GM21717 (cell line): Measurements from ENCODE around the gene COL9A3.
A peak's percentile ranks its signal among the peaks of the same experiment; 100 is the strongest.

Experiments used
- ATAC-seq: cut with Tn5 transposase; IDR thresholded peaks from one replicate; pipeline ENCODE4 v1.9.1; 2021; ENCODE audit warnings: mild to moderate bottlenecking, moderate library complexity; ENCODE audit not compliant: unreplicated experiment

Gene COL9A3

DNA sequence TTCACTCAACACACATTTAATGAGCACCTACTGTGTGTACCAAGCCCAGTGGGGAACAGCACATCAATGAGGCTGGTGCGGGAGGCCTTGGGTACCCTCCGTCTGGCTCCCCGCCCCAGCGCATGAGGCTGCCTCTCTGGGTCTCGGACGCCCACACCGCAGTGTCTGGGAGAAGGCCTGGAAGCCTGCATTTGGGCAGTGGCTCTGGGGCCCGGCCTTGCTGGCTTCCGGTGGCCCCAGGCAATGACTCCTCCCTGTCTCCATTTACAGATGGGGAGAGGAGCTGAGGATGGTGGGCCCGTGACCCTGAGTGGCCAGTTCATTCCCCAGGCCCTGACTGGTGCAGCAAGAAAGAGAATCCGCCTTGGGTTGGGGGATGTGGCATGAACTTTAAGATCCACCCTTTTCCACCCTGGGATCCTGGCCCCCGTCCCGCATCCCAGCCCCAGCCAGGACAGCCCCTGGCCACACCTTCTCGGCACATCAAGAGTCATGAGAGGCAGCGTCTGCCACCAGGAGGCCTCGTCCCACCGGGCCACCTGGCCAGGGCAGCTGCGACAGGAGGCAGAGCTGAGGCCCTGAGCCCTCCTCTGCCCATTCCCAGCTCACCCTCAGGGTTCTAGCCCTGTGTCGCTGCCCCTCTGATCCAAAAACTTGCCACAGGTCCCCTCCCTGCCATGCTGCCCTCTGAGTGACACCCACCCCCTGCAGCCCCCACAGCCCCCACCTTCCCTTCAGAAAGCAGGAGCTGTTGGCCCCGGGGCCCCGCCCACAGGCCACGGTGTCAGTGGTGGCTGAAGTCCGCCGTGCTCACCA is 38.0 kb upstream of the COL9A3 start:
- ATAC-seq: no peak

DNA sequence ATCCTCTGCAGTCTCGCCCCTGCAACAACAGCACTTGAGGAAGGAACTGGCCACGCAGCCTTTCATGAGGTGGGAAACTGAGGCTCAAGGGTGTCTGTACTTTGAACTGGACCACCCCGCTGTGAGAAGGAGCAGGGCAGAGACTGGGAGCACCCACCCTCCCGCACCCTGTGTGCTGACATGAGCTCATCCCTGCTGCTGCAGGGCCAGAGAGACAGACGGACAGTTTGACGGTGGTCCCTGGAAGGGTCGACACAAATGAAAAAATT is 37.5 kb upstream of the COL9A3 start:
- no peak for ATAC-seq

DNA sequence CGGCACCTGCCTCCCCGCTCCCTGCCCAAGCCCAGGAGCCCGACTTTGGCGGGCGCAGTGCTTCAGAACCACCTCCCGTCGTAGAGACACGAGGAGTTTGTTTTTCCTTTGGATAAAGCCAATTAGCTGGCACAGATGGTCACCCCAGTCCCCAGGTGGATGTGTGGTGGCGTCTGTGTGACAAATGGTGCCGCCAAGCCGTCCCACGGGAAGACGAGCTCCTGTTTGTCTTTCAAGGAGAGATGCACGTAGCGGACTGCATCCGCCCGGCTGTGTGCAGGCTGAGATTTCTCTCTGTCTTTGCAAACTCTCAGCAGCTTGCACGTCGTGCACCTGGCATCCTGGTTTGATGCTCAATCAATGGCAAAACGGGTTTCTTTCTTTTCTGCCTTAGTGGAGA is 36.6 kb upstream of the COL9A3 start:
- no peak for ATAC-seq

DNA sequence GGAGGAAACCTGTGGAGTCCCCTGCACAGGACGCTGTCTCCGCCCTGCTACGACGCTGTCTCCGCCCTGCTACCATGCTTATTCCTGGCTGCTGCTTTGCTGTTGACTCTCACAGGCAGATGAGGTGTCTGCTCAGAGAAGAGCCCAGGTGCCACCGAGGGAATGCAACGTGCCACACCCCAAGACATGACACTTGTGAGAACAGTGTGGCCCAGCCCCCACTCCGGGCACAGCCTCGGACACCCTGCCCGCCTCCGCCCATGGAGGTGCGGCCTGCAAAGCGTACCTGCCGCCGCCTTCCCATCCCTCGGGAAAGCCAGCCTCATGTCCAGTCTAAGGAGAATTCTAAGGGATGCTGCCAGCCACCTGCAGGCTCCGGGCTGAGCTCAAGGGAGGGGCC is 36.2 kb upstream of the COL9A3 start:
- no peak for ATAC-seq

DNA sequence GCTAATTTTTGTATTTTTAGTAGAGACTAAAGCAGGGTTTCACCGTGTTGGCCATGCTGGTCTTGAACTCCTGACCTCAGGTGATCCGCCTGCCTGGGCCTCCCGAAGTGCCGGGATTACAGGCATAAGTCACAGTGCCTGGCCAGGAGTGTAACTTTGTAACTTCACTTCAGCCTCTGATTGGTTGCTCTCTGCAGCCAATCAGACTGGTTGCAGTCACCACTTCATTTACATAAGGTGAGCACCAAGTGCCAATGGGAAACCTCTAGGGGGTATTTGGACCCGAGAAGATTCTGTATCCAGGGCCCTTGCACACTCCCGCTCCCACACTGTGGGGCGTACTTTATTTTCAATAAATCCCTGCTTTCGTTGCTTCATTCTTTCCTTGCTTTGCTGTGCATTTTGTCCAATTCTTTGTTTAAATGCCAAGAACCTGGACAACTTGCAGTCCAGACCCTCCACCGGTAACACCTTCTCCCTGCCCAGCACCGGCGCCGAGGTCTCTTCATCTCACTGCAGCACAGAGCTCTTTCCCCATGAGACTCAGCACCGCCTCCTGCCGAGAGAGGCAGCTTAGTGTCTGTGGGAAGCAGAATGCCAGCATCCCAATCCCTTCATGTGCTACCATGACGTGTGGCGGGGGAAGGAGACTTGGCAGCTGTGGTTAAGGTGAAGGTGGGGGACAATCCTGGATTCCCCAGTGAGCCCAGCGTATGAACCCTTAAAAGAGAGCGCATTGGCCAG is 34.5 kb upstream of the COL9A3 start:
- no peak for ATAC-seq

DNA sequence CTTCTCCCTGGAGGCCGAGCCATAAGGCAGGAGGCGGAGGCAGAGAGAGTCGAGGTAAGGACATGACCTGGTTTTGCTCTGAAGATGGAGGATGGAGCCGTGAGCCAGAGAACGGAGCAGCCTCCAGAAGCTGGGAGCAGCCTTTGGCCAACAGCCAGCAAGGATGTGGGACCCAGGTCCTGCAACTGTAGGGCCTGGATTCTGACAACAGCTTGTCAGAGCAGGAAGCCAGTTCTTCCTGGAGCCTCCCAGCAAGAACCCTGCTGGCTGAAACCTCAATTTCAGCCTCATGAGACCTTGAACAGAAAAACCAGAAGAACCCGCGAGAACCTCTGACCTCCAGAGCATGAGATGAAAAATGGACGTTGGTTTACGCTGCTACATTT is 34.0 kb upstream of the COL9A3 start:
- ATAC-seq: no peak

DNA sequence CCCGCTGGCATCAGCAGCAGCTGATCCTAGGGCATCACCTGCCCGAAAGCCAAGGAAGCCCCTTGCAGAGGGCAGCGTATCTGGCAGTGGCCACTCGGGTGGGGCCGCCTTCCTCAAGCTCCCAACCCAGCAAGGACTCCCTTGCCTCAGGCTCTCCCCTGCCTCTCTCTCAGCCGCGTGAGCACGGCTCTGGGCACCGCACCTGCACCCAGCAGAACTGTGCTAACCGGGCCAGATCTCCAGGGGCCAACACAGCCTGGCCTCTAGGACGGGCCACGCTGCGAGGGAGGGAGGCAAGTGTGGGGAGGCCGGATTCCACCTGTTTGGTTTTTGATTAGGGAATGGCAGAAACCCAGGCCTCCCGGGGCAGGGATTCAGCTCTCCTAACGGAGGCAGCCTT is 32.4 kb upstream of the COL9A3 start:
- ATAC-seq: no peak

DNA sequence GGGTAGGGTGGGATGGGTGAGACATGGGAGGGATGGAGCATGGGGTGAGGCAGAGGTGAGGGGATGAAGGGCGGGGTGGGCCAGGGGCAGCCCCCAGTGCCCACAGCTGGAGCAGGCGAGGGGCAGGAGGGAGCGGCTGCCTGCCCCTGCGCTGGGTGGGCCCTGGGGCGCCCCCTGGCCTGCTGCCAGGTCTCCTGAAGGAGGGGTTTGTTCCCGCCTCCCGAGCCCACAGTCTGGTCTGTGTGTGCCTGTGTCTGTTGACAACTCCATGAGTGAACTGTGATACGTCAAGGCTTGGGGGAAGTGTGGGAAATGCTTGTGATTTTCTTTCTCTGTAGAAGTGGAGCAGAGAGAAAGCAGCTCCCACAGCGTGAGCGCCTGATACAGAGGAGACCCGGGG is 31.5 kb upstream of the COL9A3 start:
- no peak for ATAC-seq

DNA sequence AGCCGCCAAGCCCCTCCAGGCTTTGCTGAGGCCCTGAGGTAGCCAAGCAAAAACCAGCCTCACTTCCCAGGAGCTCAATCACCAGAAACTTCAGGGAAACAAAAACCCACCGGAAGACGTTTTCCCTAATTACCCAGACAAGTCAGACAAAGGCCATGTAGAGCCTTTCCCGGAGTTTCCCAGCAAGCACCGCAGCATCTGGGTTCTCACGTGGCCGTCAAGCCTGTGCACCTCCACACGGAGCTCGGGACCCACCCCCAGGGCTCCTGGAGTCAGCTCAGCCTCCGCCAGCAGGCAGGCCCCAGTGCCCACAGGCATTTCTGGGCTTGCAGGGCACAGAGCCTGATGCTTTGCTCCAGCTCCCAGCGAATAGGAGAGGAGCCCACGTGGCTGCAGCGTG is 30.7 kb upstream of the COL9A3 start:
- ATAC-seq: no peak

DNA sequence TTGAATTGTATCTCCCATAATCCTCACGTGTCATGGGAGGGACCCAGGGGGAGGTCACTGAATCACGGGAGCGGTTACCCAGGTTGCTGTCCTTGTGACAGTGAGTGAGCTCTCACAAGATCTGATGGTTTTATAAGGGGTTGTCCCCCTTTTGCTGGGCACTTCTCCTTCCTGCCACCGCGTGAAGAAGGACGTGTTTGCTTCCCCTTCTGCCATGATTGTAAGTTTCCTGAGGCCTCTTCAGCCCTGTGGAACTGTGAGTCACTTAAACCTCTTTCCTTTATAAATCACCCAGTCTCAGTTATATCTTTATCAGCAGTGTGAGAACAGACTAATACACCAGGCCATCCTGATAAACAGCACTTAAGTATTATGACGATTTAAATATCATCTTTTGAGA is 29.5 kb upstream of the COL9A3 start:
- no peak for ATAC-seq

DNA sequence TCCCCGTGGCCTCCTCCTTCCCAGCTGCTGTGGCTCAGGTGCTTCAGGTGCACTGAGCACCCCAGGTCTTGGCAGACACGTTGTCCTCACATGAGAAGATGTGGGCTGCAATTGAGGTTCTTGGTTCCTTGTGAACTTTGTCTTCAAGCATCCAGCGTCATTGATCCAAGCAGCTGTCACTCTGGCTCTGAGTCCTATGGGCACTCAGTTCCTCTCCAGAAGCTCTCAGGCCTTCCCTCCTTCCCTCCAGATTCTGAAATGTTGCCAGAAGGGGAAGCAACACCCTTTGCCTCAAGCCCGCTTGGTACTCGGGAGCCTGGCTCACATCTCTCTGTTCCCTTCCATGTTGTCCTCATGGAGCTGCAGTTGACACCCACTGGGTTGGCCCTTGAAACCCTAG is 29.0 kb upstream of the COL9A3 start:
- ATAC-seq: no peak

DNA sequence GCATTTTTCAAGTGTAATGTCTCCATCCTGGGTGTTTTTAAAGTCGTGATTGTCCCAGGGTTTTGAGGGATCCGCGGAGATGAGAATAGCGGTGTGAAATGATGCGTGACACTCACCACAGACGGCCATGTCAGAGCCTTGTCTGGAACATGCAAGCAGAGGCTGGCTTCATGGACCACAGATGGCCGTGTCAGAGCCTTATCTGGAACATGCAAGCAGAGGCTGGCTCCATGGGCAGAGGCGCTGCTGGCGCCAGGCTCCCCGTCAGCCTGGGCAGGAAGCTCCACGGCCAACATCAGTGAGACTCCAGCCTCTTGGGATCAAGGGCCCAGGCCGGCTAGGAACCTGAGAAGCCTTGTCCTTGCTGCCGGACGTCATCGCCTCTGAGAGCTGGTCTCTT is 28.2 kb upstream of the COL9A3 start:
- no peak for ATAC-seq

DNA sequence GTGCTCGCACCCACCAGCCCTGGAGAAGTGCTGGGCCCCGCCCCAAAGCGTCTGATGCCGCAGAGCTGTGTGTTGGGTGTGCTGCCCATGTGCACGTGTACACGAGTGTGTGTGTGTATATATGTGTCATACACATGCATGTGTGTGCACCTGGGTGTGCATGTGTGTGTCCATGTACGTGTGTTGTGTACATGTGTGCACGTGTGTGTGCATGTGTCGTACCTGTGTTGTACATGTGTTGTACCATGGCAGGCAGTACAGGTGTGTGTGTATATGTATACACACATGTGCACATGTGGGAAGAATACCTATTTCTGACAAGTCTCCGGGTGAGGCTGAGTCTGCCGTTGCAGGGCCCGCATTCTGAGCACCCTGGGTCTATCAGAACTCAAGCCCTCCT is 26.8 kb upstream of the COL9A3 start:
- ATAC-seq: no peak

DNA sequence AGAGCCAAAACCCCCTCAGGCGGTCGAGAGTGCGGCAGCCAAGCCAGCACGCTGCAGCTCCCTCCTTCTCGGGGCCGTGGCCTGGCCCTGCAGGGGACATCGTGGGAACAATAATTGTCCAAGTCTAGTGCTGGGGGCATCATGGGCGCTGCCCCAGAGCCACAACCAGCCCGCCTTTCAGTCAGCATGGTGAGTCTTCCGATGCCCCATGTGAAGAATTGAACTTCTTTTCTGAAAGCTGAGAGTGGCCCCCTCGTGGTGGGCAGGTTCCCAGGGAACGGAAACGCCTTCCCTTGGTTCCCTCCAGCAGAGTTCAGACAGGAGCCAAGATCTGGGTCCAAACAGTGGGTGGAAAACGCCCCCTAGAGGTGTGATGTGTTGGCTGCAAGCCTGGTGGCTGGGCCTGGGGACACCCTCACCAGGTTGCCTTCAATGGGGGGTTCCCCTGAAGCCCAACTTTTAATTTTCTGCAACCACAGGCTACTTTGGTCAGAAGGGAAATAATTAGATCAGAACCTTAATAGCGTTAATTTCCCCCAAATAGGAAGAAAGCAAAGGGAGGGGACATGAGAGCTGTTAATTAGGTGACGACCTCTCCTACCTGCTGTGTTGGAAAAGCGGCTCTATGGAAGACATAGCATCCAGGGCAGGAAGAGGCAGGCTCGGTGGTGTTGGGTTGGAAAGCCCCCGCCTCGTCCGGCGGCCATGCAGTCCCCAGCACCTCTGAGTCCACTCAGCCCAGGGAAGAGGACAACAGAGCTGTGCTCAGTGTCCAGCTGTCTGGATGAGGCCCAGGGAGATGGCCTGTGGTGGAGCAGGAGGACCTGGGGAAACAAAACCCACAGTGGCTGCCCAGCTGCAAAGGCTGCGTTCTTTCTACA is 25.3 kb upstream of the COL9A3 start:
- ATAC-seq: no peak

DNA sequence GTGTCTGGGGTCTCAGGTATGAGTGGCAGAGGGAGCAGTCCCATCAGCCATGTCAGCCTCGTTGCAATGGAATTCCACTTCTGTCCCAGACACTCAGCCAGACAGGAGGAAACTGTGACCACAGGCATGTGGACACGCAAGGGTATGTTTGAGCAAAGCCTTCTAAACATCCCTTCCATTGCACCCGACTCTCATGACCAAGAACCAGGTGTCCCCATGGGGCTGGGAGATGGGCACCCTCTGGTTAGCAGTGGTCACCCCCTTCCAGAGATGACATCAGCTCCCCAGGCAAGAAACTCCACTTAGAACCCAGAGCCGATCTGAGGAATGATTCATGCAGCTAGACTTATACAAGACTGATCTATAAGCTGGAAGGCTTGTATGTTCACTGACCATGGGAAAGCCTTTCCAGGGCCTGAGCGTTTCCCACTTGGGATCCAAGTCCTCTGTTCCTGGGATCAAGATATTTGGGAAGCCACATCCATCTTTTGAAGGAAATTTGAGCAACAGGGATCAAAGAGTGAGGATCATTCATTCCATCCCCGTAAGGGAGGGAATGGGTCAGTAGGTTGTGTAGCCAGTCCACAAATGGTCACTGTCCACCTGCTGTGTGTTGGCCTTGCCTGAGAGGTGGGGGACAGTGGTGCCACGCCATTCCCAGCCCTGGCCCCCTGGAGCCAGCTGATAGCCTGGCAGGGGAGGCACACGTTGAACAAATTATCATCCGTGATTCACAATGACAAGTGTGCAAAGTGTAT is 24.5 kb upstream of the COL9A3 start:
- ATAC-seq: no peak

DNA sequence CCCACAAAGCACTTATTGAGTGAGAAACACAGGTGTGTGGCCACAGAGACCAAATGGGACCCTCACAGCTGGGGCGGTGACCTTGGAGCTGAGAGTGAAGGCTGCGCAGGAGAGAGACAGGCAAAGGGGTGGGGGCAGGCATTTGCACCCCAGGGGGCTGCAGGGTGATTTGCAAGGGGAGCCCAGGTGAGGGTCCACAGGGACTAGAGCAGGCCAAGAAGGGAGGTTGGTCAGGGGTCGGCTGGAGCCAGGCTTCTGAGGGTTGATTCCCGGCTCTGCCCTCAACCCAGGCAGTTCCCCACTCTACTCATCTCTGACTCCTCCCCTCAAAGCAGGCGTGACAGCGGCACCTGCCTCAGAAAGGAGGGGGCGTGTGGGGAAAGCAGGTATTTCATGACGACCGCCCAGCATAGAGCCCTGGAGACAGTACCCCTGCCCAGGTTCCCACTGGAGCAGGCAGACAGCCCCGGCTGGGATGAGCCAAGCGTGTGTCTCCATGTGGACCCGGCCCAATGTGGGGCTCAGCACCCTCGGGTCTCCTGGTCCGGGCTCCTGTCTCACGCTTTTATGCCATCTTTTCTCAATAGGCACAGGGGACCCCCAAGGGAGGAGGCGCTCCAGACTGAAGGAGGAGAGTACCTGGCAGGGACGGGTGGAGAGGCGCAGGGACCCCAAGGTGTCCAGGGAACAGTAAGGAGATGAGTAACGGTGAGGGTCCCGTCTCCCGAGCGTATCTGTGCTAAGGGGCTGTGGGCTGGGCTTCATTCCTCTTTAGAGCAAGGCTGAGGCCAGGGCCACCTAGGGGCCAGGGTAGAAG is 23.7 kb upstream of the COL9A3 start:
- no peak for ATAC-seq

DNA sequence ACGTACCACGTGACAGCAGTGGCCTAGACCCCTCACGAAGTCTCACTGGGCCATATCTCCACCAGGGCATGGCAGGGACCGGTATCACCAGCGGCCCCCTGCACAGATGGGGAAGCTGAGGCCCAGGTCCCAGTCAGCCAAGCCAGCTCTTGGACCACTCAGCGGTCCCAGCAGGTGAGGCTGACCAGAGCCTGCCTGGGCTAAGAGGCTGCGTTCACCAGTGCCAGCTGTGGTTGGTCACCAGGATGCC is 23.2 kb upstream of the COL9A3 start:
- peak; percentile 2 for ATAC-seq

DNA sequence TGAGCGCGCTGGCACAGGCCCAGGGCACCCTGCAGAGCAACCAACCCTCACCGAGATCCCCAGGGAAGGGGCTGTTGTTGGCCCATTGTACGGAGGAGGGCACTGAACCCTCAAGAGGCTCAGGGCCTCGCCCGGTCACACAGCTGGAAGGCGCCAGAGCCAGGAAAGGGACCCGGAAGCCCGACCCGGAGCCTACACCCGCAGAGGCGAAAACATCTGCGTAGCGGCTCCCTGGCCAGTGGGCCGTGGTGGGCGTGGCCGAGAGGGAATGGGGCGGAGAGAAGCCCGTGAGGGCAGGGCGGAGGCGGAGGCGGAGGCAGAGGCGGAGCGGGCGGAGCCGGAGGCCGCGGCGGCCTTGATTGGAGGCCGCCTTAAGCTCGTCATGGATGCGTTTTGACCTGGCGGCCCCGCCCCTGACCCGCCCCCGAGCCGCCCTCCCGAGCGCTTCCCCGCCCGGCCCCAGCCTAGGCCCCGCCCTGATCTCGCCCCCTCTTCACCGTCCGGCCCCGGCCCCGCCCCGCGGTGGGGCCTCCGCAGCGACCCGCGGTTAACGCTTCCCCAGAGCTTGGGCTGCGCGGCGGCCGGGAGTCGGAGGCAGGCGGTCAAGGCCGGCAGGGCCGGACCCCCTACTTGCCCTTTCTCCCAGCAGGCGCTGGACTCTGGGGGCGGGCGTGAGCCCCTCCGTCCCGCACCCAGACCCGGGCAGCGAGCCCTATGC is 22.7 kb upstream of the COL9A3 start:
- peak; percentile 49 for ATAC-seq

DNA sequence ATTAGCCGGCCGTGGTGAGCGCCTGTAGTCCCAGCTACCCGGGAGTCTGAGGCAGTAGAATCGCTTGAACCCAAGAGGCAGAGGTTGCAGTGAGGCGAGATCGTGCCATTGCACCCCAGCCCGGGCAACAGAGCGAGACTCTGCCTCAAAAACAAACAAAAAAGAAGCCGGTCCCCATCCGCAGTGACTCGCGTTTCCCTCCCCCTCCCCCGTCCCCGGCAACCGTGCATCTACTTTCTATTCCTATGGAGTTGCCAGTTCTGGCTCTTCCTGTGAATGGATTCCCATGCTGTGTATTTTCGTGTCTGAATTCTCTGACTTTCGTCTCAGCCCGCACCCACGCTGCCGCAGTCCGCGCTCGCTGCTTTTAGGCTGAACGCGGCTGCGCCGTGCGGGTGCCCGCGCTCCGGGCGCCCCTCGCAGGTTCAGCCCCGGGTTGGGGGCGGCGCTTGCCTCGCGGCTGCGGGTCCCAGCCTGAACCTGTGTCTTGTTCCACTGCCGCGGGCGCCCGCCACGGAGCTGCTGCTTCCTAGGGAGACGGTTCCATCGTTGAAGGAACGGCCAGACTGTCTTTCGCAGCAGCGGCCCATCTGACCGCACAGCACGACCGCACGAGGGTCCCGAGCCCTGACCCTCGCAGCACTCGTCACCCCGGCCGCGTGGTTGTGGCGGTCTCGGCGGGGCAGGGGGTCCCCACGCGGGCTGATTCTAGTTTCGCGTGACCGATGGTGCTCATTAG is 21.7 kb upstream of the COL9A3 start:
- ATAC-seq: no peak
